ENCODE results near the gene HOXA11. TPM values are rescaled to one million over a fixed set of nuclear protein-coding genes. Genes with fewer than 3 reads are reported as not detected.

The HOXA11 gene
- total and polyA plus RNA-seq, 2 donors from 2014 or later, result 5.2 to 5.5 TPM

DNA sequence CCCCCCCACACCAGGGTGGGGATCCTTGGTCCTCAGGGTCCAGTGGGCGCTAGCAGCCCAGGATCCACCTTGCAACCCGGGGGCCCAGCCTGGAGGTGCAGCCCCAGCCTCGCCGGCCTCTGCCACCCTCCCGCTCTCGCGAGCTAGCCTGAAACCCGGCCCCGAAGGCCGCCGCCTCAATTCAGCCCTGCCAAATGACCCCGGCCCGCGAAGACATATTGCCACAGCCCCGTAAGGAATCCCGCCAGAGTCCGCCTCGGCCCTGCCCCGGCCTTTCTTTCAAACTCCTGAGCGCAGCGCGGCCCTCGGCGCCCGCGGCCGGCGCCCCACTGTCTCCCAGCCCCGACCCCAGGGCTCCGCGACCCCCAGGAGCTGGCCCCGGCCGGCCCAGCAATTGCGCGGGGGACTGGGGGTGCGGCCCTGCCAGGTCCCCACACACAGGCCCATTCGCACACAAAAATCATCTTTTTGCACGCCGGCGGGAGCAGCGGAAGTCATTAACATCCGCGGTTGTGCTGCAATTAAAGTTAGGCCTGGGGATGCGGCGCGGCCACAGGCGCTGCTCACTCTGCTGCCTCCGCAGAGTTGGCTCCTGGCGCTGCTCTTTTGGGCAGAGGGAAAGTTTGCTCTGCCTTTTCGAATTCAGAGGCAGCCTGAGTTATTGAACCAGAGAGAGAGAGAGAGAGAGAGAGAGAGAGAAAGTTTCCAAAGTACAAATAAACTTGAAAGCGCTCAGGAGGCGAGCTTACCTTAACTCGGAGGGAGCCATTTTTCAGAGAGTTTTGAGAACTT is 45.5 kb downstream of the HOXA11 start:
- TF ChIP-seq, protein P1, sequence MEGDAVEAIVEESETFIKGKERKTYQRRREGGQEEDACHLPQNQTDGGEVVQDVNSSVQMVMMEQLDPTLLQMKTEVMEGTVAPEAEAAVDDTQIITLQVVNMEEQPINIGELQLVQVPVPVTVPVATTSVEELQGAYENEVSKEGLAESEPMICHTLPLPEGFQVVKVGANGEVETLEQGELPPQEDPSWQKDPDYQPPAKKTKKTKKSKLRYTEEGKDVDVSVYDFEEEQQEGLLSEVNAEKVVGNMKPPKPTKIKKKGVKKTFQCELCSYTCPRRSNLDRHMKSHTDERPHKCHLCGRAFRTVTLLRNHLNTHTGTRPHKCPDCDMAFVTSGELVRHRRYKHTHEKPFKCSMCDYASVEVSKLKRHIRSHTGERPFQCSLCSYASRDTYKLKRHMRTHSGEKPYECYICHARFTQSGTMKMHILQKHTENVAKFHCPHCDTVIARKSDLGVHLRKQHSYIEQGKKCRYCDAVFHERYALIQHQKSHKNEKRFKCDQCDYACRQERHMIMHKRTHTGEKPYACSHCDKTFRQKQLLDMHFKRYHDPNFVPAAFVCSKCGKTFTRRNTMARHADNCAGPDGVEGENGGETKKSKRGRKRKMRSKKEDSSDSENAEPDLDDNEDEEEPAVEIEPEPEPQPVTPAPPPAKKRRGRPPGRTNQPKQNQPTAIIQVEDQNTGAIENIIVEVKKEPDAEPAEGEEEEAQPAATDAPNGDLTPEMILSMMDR (IDR thresholded peaks at IDR 0.05; ENCODE audit: borderline replicate concordance, extremely low read depth, insufficient read depth), result no peak
- Histone ChIP-seq H3K9me3 (ENCODE audit: control insufficient read depth in 2 of 3, insufficient read depth in 1 of 3, low read length in 3 of 3) (no peaks in the 10 kb centered on the region), H3K27me3 (ENCODE audit: control insufficient read depth, insufficient read depth, low read length) (no peaks in the 10 kb centered on the region), H3K4me3 (ENCODE audit: low read length in 3 of 3) (peak overlapping the region; percentile 38 to 89 (median 45)), H3K4me1 (ENCODE audit: control insufficient read depth in 2 of 3, insufficient read depth in 2 of 3, low read depth in 1 of 3, low read length in 3 of 3) (peaks cover 9 to 31% (median 13%) of the 10 kb centered on the region in 3 donors), H3K27ac (ENCODE audit: low read depth in 2 of 2, low read length in 2 of 2) (peak overlapping the region; percentile 76 to 97), H3K36me3 (ENCODE audit: control insufficient read depth in 2 of 3, insufficient read depth in 3 of 3, low read length in 3 of 3) (peaks cover 2 to 16% (median 7%) of the 10 kb centered on the region in 3 donors), H3K9ac (ENCODE audit: low read length in 3 of 3) (peak overlapping the region; percentile 61 to 97 (median 64))
- DNase-seq, result peak in 3 of 5 donors; percentile 69 to 87 (median 79)
- intact Hi-C loops (cut with DNase I), result no loop called here
- no peak for FAIRE-seq

DNA sequence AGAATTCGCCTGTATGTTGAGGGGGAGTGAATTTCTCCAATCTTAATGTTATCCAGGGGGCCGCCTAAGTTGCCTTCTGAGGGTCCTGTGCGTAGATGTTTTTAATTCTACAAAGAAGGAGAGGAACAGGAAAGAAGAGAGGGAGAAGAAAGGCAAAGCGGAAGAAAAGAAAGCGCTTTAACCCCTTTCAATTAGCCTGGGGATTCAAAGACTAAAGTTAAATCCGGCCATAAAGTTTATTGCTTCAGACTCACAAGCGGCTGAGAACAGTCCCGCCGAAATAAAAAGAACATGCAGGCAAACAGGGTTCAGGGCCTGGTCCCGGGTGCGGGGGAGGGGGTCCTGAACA is 46.1 kb downstream of the HOXA11 start:
- H3K27me3 ChIP-seq (ENCODE audit: control insufficient read depth, insufficient read depth, low read length), result no peaks in the 10 kb centered on the region
- H3K4me3 ChIP-seq (ENCODE audit: low read length in 3 of 3), result peak overlapping the region in 2 of 3 donors; percentile 37 to 89
- DNase-seq, result peak in 1 of 5 donors; percentile 79
- peak overlapping the region; percentile 76 to 97 for H3K27ac ChIP-seq (ENCODE audit: low read depth in 2 of 2, low read length in 2 of 2)
- peaks cover 9 to 33% (median 16%) of the 10 kb centered on the region in 3 donors for H3K4me1 ChIP-seq (ENCODE audit: control insufficient read depth in 2 of 3, insufficient read depth in 2 of 3, low read depth in 1 of 3, low read length in 3 of 3)
- H3K9me3 ChIP-seq (ENCODE audit: control insufficient read depth in 2 of 3, insufficient read depth in 1 of 3, low read length in 3 of 3), result no peaks in the 10 kb centered on the region
- peaks cover 2 to 16% (median 7%) of the 10 kb centered on the region in 3 donors for H3K36me3 ChIP-seq (ENCODE audit: control insufficient read depth in 2 of 3, insufficient read depth in 3 of 3, low read length in 3 of 3)
- peak overlapping the region; percentile 15 to 97 (median 28) for H3K9ac ChIP-seq (ENCODE audit: low read length in 3 of 3)
- FAIRE-seq, result no peak
- intact Hi-C loops (cut with DNase I), result no loop called here
- TF ChIP-seq, protein P1 (IDR thresholded peaks at IDR 0.05; ENCODE audit: borderline replicate concordance, extremely low read depth, insufficient read depth), result no peak

DNA sequence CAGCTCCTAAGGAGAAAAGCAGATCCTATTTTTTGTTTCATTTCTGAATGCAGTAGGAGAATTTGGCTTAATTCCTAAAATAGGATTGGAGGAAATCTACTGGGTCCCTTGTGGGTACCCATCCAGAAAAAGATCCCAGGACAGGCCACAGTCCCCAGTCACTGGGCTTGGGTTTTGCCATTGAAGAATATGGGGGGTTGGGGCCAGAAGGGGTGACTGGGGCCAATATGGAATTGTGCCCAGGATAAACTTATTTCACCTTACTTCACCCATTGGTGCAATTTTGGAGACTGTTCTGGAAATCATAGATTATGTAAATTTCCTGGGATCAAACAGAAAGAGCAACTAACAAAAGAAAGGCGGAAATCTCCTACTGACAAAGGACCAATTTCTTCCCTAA is 46.6 kb downstream of the HOXA11 start:
- peak in 1 of 5 donors; percentile 51 for DNase-seq
- Histone ChIP-seq H3K9me3 (ENCODE audit: control insufficient read depth in 2 of 3, insufficient read depth in 1 of 3, low read length in 3 of 3) (no peaks in the 10 kb centered on the region), H3K4me3 (ENCODE audit: low read length in 3 of 3) (peak overlapping the region in 1 of 3 donors; percentile 89), H3K27ac (ENCODE audit: low read depth in 2 of 2, low read length in 2 of 2) (peak overlapping the region; percentile 76 to 97), H3K36me3 (ENCODE audit: control insufficient read depth in 2 of 3, insufficient read depth in 3 of 3, low read length in 3 of 3) (peaks cover 2 to 16% (median 7%) of the 10 kb centered on the region in 3 donors), H3K27me3 (ENCODE audit: control insufficient read depth, insufficient read depth, low read length) (no peaks in the 10 kb centered on the region), H3K4me1 (ENCODE audit: control insufficient read depth in 2 of 3, insufficient read depth in 2 of 3, low read depth in 1 of 3, low read length in 3 of 3) (peaks cover 9 to 37% (median 20%) of the 10 kb centered on the region in 3 donors), H3K9ac (ENCODE audit: low read length in 3 of 3) (peak overlapping the region; percentile 15 to 97 (median 41))
- intact Hi-C loops (cut with DNase I), result no loop called here
- TF ChIP-seq, protein P1 (IDR thresholded peaks at IDR 0.05; ENCODE audit: borderline replicate concordance, extremely low read depth, insufficient read depth), result no peak
- FAIRE-seq, result no peak

All from kidney (tissue), 14 donors.